NCI-H446 (cell line): ENCODE results near the gene DLST.

Experiments used
- DNase-seq, 2 experiments: peaks; one replicate each; lab custom pipeline; 2025; lab: John Stamatoyannopoulos, UW

The DLST gene

DNA sequence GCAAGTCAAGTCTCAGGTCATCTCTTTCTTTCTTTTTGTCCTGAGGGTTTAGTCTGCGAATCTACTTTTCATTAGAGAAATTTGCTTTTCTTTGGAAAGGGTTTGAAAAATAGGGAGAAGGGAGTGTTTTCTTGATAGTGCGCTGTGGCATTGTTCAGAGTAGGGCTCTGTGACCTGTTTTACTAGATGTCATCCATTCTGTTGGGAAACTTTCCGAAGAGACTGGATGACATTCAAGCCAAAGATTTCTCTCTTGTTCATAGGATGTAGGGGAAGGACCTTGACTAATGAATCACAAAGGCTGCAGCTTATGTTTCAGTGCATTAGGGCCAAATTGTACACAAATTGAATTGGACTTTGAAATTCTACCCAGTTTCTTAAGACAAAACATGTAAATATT lies 14.7 kb downstream of the DLST start:
- DNase-seq, result no peak

DNA sequence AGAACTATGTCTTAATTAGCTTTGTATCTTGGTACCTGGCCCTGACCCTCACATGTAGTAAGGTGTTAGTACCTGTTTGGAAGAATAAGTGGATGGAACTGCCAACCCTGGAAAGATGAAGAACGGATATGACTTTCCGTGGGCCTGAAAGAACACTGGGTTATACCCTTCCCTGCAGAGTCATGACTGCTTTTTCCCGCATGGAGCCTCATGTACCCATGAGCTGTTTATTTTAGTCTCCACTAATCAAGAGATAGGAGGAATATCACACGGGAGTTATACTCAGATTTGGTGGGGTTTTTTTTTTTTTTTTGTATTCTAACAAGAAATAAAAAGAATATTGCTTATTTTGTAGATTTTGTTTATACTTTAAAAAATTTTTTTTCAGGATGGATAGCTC lies 15.9 kb downstream of the DLST start:
- no peak for DNase-seq

DNA sequence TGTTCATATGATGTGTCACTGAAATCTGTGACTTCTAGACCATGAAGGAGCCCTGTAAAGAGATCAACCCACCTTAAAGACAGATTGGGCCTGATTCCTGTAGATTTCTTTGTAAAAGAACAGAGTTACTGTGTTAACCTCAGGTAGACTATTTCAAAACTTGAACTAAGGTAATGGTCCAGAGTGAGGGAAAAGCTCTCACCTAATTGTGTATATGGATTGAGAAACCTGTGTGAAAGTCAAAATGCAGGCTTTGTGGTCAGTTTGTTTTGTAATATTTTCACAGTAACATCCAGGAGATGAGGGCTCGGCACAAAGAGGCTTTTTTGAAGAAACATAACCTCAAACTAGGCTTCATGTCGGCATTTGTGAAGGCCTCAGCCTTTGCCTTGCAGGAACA lies 16.4 kb downstream of the DLST start:
- DNase-seq, result no peak

GRCh38 chr14:74898694-74899093 lies 17.0 kb downstream of the DLST start:
- no peak for DNase-seq

DNA sequence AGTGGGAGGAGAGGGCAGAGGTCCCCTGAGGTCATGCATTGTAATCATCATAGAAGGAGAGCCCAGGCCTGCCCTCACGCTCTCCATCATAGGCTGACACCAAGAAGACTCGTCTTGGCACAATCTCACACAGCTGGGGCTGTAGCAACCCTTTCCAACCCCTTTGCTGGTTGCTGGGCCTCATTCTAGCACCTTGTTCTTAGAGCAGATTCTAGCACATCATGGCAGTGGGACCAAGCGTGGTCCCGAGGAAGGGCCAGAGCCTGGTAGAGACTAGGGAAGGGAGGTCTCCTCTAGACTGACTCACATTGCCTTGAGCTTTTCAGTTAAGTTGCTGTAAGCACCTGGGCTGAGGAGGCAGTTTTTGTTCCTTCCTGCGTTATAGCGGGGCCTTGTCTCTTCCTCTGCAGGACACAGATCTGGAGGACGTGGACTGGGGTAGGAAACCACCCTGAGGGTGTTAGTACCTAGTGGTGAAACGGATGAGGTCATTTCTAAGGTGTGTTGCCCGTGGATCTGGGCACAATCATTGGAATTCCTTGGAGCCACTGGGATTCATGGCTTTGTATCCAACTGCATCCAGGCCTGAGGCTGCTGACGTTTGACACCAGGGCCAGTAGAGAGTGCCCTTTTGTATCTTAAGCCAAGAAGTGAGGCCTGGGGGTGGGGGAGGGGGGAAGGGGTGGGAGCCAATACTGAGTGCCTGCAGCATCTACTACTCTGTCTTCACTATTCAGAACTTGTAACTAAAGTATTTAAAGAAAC lies 21.4 kb downstream of the DLST start:
- DNase-seq, result no peak

- no peak for DNase-seq
Observed at GRCh38 chr14:74904635-74905503, 23.2 kb downstream of the DLST start.

DNA sequence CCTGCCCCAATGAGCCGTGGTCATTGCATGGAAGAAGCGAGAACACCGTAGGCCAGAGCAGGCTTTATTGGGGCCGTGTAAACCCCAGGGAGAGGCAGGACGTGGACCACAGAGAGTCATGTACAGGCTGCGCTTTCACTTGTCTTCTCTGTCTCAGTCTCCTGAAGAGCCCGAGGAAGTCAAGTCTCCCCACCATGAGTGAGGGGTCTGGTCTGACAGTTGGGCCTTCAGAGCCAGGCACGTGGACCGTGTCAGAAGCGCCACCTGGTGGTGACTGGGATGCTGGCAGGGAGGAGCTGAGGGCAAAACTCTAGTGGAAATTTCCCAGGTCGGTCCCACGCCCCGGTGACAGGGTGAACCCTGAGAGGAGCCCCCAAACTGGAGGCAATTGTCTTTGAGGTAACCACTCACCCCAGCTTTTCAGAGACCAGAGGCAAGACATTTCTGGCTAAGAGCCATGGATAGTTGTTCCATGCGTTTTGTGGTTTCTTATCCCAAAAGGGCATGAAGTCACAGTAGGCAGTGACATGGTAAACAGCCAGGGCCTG lies 24.0 kb downstream of the DLST start:
- DNase-seq, result peak in 1 of 2 experiments; percentile 60

DNA sequence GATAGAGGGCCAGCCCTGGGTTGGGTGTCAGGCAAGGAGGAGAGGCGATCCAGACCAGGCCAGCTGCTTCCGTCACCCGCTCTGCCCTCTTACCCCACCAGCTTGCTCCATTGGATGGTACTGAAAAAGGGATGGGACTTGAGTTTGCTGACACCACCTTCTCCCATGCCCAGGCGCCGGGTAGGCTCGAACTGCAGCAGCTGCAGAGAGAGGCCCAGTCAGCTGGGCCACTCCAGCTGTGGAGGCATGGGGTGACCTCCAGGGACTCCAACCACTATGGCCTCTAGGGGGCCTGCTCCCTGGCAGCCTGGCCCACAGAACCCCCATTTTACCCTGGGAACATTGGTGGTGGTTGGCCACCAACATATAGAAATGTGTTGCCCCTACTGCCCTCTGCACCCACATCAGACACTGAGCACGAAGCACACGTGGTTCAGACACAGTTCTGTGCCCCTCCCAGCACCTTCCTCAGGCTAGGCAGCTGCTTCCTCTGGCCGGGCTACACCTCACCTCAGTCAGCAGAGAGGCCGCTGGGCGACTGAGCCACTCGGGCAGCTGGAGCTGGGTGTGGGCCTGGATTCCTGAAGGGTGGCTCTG lies 25.3 kb downstream of the DLST start:
- DNase-seq, result no peak

GRCh38 chr14:74907744-74908143 lies 26.0 kb downstream of the DLST start:
- DNase-seq, result peak in 1 of 2 experiments; percentile 62

DNA sequence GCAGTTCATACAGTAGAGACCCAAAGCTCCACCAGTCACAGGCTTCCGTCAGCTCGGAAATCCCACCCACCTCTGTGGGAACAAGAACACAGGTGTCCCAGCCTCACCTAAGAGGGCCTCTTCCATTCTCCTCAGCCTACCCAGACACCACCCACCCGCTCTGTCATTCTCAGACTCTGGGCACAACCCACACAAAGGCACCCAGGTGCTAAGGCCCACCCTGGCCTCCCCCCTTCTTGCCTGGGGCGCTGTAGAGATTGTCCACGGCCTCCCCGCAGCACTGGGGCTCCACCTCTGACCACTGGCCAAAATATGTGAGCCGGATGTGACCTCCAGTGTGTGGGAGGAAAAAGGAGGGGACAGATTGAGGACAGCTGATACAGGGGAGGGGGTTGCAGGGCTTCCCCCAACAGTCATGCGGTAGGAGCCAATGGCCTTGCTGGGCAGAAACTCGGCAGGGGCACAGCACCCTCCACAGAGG lies 27.2 kb downstream of the DLST start:
- DNase-seq, result no peak

GRCh38 chr14:74909501-74909900 lies 27.8 kb downstream of the DLST start:
- no peak for DNase-seq

DNA sequence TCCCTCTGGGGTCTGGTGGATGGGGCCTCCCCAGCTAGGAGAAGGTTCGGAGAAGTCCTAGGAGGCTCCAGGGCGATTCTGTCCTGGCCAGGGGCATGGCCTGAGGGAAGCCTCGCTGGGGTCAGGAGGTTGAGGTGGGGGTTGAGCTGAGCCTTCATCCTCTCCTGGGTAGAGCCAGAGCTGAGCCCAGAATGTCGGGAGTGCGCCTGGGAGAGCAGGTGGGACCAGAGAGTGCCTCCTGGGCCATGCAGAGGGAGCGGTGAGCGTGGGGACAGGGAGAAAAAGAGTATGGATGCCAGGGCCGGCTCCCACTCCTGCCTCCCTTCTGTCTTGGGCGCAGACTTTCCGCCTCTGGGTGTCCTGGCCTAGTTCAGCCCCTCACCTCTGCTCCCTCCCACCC lies 28.2 kb downstream of the DLST start:
- no peak for DNase-seq

- no peak for DNase-seq
Observed at GRCh38 chr14:74910556-74910955, 28.8 kb downstream of the DLST start.

- no peak for DNase-seq
Observed at GRCh38 chr14:74911221-74911620, 29.5 kb downstream of the DLST start.

- DNase-seq, result no peak
Observed at GRCh38 chr14:74911704-74912103, 30.0 kb downstream of the DLST start.

DNA sequence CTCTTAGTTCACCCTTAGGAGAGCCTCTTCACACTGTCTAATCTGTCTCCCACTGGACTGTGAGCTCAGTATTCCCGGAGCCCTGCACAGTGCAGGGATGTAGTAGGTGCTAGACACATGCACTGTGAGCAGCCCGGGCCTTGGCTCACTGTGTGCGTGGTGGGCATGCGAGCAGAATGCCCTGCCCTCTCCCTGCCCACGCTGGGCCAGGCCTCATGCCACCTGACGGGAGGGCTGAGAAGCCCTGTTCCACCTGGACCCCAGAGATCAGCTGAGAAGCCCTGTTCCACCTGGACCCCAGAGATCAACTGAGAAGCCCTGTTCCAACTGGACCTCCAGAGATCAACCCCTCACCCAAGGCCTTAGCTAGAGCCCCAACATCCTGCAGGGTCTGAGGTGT lies 30.4 kb downstream of the DLST start:
- DNase-seq, result no peak

GRCh38 chr14:74912801-74913200 lies 31.1 kb downstream of the DLST start:
- no peak for DNase-seq

DNA sequence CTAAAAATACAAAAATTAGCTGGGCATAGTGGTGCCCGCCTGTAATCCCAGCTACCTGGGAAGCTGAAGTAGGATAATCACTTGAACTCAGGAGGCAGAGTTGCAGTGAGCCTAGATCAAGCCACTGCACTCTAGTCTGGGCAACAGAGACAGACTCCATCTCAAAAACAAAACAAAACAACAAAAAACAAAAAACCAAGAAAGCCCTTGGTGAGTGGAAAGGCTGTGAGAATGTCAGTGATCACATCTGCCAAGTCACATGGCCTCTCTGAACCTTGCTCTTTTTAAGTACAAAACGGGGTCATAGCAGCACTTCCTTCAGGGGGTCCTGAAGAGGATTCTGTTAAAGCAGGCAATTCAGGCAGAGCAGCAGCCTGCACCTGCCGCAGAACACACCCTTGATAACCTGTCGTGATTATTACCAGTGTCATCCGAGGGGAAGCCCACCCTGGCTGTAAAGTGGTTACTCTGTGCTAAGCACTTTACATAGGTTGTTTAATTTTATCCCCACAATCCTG lies 31.7 kb downstream of the DLST start:
- DNase-seq, result no peak

DNA sequence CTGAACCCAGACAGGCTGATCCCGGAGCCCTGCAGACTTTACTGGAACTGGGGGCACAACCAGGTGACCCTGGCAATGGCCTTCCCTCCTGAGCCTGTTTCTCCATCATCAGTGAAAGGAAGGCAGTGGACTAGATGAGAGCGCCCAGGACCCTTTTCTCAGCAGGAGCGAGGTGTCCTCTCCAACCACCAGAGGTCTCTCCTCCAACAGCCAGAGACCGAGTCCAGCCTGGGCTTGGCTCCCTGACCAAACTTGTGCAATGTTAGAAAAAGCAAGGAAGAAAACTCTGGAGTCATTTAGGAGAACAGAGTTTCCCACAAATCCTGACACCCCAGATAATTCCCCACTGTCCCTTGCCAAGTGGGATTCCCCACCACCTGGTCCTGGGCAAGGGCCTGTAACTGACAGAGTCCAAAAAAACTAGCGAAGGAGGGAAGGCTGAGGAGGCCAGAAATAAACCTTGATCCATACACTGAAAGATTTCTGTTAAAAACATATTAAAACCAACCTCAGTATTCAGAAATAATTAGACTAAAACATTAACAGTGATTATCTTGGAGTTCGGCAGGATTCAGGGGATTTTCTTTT lies 32.4 kb downstream of the DLST start:
- peak in 1 of 2 experiments; percentile 62 for DNase-seq

- no peak for DNase-seq
Observed at GRCh38 chr14:74915426-74915825, 33.7 kb downstream of the DLST start.

GRCh38 chr14:74915826-74916225 lies 34.1 kb downstream of the DLST start:
- no peak for DNase-seq

DNA sequence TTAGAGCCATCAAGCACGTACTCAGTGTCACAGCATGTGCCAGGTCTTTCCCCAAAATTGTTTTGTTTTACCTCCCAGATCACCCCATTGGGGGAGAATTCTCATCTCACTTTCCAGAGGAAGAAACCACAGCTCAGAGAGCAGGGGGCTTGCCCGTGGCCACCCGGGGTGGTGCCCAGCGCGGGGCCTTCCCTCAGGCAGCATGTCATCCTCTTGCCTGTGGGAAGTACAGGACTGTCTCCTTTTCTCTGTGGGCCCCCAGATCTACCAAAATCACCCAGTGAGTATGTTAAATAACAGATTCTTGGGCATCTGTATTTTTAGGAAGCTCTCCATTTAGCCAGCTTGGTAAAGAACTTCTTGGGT lies 35.4 kb downstream of the DLST start:
- DNase-seq, result no peak
